ENCODE measurements around the gene SPRY1. TPM values are rescaled to one million over a fixed set of nuclear protein-coding genes. Genes with fewer than 3 reads are reported as not detected.
A peak's percentile ranks its signal among the peaks of the same experiment; 100 is the strongest.

The SPRY1 gene
- total RNA-seq, result 10 to 100 TPM; 51.2 to 52.0 TPM

GRCh38 chr4:123396307-123397143 is at the start of gene SPRY1:
TSS of gene SPRY1 (plus strand) at chr4:123396795. CDS start at chr4:123401592, 4,797 bp downstream.
- ATAC-seq, result peak; percentile 63
- peak within 1 kb of the TSS; percentile 81 for H3K4me3 Mint-ChIP-seq
- peak; percentile 90 for DNase-seq
- H3K27ac Mint-ChIP-seq, result peak within 1 kb of the TSS; percentile 90
- ChIA-PET POLR2A (interaction anchor here (0.6 to 1.8 kb wide), 3 partner anchors 24 to 1711 kb away, joined by 3 to 5 read pairs (median 4); no protein-coding TSS in a partner anchor), CTCF (interaction anchor here (0.7 to 2.6 kb wide), 6 partner anchors 9 to 168 kb away, joined by 3 to 11 read pairs (median 4); no protein-coding TSS in a partner anchor)
- no peaks in the 10 kb centered on the region for H3K9me3 Mint-ChIP-seq (ENCODE audit: low read depth)
- peaks cover 34% of the 10 kb centered on the region for H3K36me3 Mint-ChIP-seq (ENCODE audit: low read depth)
- intact Hi-C loops (cut with DNase I, micrococcal nuclease), result loop anchor here (1.0 to 10.0 kb wide), 14 partner anchors 47 to 1699 kb away; partner anchors contain the start of genes ANKRD50 (in 1 of the 2), ANXA5 (in 1 of the 2) and NUDT6 (in 1 of the 2)
- H3K4me1 Mint-ChIP-seq, result peaks cover 24% of the 10 kb centered on the region
- peaks cover 5% of the 10 kb centered on the region for H3K27me3 Mint-ChIP-seq

- intact Hi-C loops (cut with DNase I, micrococcal nuclease), result no loop called here
- Mint-ChIP-seq H3K27me3 (no peaks in the 10 kb centered on the region), H3K4me3 (no peak overlapping the region), H3K9me3 (ENCODE audit: low read depth) (no peaks in the 10 kb centered on the region), H3K4me1 (peaks cover 1% of the 10 kb centered on the region), H3K36me3 (ENCODE audit: low read depth) (no peaks in the 10 kb centered on the region), H3K27ac (no peak overlapping the region)
- ChIA-PET POLR2A (no interaction called here), CTCF (interaction anchor here (1.3 kb wide), 1 partner anchor 13 kb away, joined by 3 read pairs; no protein-coding TSS in a partner anchor)
- no peak for DNase-seq
- no peak for ATAC-seq
Measured at GRCh38 chr4:123346951-123347350, 49.6 kb upstream of the SPRY1 start.

- intact Hi-C loops (cut with DNase I, micrococcal nuclease), result no loop called here
- no peaks in the 10 kb centered on the region for H3K36me3 Mint-ChIP-seq (ENCODE audit: low read depth)
Measured at GRCh38 chr4:123348946-123349345, 47.6 kb upstream of the SPRY1 start.

GRCh38 chr4:123349421-123350190 is 47.0 kb upstream of the SPRY1 start:
- Mint-ChIP-seq H3K27ac (no peak overlapping the region), H3K9me3 (ENCODE audit: low read depth) (no peaks in the 10 kb centered on the region), H3K36me3 (ENCODE audit: low read depth) (no peaks in the 10 kb centered on the region), H3K4me3 (no peak overlapping the region), H3K4me1 (peaks cover 10% of the 10 kb centered on the region), H3K27me3 (no peaks in the 10 kb centered on the region)
- POLR2A ChIA-PET, result no interaction called here
- intact Hi-C loops (cut with DNase I, micrococcal nuclease), result no loop called here
- ATAC-seq (no peak), DNase-seq (no peak)
- CTCF ChIA-PET, result interaction anchor here (0.6 to 0.7 kb wide), 3 partner anchors 9 to 214 kb away, joined by 3 to 4 read pairs (median 3); no protein-coding TSS in a partner anchor

More at GRCh38 chr4:123348946-123349345, 47.6 kb upstream of the SPRY1 start:
- H3K27ac Mint-ChIP-seq, result no peak overlapping the region
- no peak overlapping the region for H3K4me3 Mint-ChIP-seq
- ATAC-seq, result no peak
- no peaks in the 10 kb centered on the region for H3K27me3 Mint-ChIP-seq
- ChIA-PET POLR2A (no interaction called here), CTCF (interaction anchor here (0.6 kb wide), 1 partner anchor 215 kb away, joined by 3 read pairs; no protein-coding TSS in a partner anchor)
- H3K4me1 Mint-ChIP-seq, result peaks cover 10% of the 10 kb centered on the region
- DNase-seq, result no peak
- no peaks in the 10 kb centered on the region for H3K9me3 Mint-ChIP-seq (ENCODE audit: low read depth)

- DNase-seq, result peak; percentile 11
- Mint-ChIP-seq H3K36me3 (ENCODE audit: low read depth) (no peaks in the 10 kb centered on the region), H3K9me3 (ENCODE audit: low read depth) (no peaks in the 10 kb centered on the region), H3K4me1 (peaks cover 10% of the 10 kb centered on the region), H3K4me3 (no peak overlapping the region), H3K27ac (no peak overlapping the region), H3K27me3 (no peaks in the 10 kb centered on the region)
- intact Hi-C loops (cut with DNase I, micrococcal nuclease), result no loop called here
- ATAC-seq, result peak; percentile 30
- ChIA-PET POLR2A (no interaction called here), CTCF (interaction anchor here (0.6 to 0.7 kb wide), 2 partner anchors 9 to 210 kb away, joined by 3 to 4 read pairs; no protein-coding TSS in a partner anchor)
Measured at GRCh38 chr4:123350191-123350544, 46.4 kb upstream of the SPRY1 start.

GRCh38 chr4:123350726-123351125 is 45.9 kb upstream of the SPRY1 start:
- Mint-ChIP-seq H3K4me1 (peaks cover 10% of the 10 kb centered on the region), H3K9me3 (ENCODE audit: low read depth) (no peaks in the 10 kb centered on the region), H3K27me3 (no peaks in the 10 kb centered on the region), H3K27ac (no peak overlapping the region), H3K4me3 (no peak overlapping the region), H3K36me3 (ENCODE audit: low read depth) (no peaks in the 10 kb centered on the region)
- POLR2A ChIA-PET, result no interaction called here
- CTCF ChIA-PET, result no interaction called here
- intact Hi-C loops (cut with DNase I, micrococcal nuclease), result no loop called here
- DNase-seq (no peak), ATAC-seq (no peak)

GRCh38 chr4:123351713-123352112 is 44.9 kb upstream of the SPRY1 start:
- ATAC-seq, result no peak
- no peak for DNase-seq
- Mint-ChIP-seq H3K9me3 (ENCODE audit: low read depth) (no peaks in the 10 kb centered on the region), H3K36me3 (ENCODE audit: low read depth) (no peaks in the 10 kb centered on the region), H3K4me3 (no peak overlapping the region), H3K27me3 (no peaks in the 10 kb centered on the region), H3K4me1 (peaks cover 10% of the 10 kb centered on the region), H3K27ac (no peak overlapping the region)
- intact Hi-C loops (cut with DNase I, micrococcal nuclease), result no loop called here
- ChIA-PET CTCF (no interaction called here), POLR2A (no interaction called here)

- Mint-ChIP-seq H3K9me3 (ENCODE audit: low read depth) (no peaks in the 10 kb centered on the region), H3K4me1 (peaks cover 10% of the 10 kb centered on the region), H3K27me3 (no peaks in the 10 kb centered on the region), H3K36me3 (ENCODE audit: low read depth) (no peaks in the 10 kb centered on the region), H3K4me3 (no peak overlapping the region), H3K27ac (no peak overlapping the region)
- ChIA-PET POLR2A (interaction anchor here (0.6 kb wide), 1 partner anchor 429 kb away, joined by 8 read pairs; no protein-coding TSS in a partner anchor), CTCF (no interaction called here)
- ATAC-seq, result no peak
- no peak for DNase-seq
- intact Hi-C loops (cut with DNase I, micrococcal nuclease), result no loop called here
Measured at GRCh38 chr4:123352240-123352945, 44.2 kb upstream of the SPRY1 start.

- no peak overlapping the region for H3K4me3 Mint-ChIP-seq
- no peaks in the 10 kb centered on the region for H3K9me3 Mint-ChIP-seq (ENCODE audit: low read depth)
- H3K27ac Mint-ChIP-seq, result no peak overlapping the region
- CTCF ChIA-PET, result no interaction called here
- POLR2A ChIA-PET, result no interaction called here
- DNase-seq, result no peak
- H3K36me3 Mint-ChIP-seq (ENCODE audit: low read depth), result no peaks in the 10 kb centered on the region
- H3K4me1 Mint-ChIP-seq, result peaks cover 10% of the 10 kb centered on the region
- intact Hi-C loops (cut with DNase I, micrococcal nuclease), result no loop called here
- no peak for ATAC-seq
- no peaks in the 10 kb centered on the region for H3K27me3 Mint-ChIP-seq
Measured at GRCh38 chr4:123352966-123353365, 43.6 kb upstream of the SPRY1 start.

- ChIA-PET CTCF (no interaction called here), POLR2A (no interaction called here)
- H3K27ac Mint-ChIP-seq, result no peak overlapping the region
- DNase-seq, result no peak
- H3K27me3 Mint-ChIP-seq, result no peaks in the 10 kb centered on the region
- no peaks in the 10 kb centered on the region for H3K9me3 Mint-ChIP-seq (ENCODE audit: low read depth)
- no peak for ATAC-seq
- H3K36me3 Mint-ChIP-seq (ENCODE audit: low read depth), result no peaks in the 10 kb centered on the region
- no peak overlapping the region for H3K4me3 Mint-ChIP-seq
- H3K4me1 Mint-ChIP-seq, result peaks cover 10% of the 10 kb centered on the region
- intact Hi-C loops (cut with DNase I, micrococcal nuclease), result no loop called here
Measured at GRCh38 chr4:123353656-123354055, 42.9 kb upstream of the SPRY1 start.

- no peaks in the 10 kb centered on the region for H3K27me3 Mint-ChIP-seq
- no peaks in the 10 kb centered on the region for H3K36me3 Mint-ChIP-seq (ENCODE audit: low read depth)
- H3K4me3 Mint-ChIP-seq, result no peak overlapping the region
- H3K27ac Mint-ChIP-seq, result no peak overlapping the region
- H3K9me3 Mint-ChIP-seq (ENCODE audit: low read depth), result no peaks in the 10 kb centered on the region
- ChIA-PET CTCF (no interaction called here), POLR2A (no interaction called here)
- no peak for ATAC-seq
- intact Hi-C loops (cut with DNase I, micrococcal nuclease), result no loop called here
- peaks cover 10% of the 10 kb centered on the region for H3K4me1 Mint-ChIP-seq
- DNase-seq, result no peak
Measured at GRCh38 chr4:123354701-123355100, 41.9 kb upstream of the SPRY1 start.

Measured in activated CD4-positive, alpha-beta T cell treated with anti-CD3 and anti-CD28 coated beads for 36 hours (primary cell).